ENCODE data around the gene ZNF107.

DNA sequence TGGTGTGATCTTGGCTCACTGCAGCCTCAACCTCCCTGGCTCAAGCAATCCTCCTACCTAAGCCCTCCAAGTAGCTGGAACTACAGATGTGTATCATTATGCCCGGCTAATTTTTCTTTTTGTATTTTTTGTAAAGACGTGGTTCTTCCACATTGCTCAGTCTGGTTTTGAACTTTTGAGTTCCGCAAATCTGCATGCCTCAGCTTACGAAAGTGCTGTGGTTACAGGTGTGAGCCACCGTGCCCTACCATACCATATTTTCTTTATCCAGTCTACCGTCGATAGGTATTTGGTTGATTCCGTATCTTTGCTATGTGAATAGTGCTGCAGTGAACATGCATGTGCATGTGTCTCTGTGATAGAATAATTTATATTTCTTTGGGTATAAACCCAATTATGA, 6.5 kb downstream of the ZNF107 start:
- TF ChIP-seq, protein P1, sequence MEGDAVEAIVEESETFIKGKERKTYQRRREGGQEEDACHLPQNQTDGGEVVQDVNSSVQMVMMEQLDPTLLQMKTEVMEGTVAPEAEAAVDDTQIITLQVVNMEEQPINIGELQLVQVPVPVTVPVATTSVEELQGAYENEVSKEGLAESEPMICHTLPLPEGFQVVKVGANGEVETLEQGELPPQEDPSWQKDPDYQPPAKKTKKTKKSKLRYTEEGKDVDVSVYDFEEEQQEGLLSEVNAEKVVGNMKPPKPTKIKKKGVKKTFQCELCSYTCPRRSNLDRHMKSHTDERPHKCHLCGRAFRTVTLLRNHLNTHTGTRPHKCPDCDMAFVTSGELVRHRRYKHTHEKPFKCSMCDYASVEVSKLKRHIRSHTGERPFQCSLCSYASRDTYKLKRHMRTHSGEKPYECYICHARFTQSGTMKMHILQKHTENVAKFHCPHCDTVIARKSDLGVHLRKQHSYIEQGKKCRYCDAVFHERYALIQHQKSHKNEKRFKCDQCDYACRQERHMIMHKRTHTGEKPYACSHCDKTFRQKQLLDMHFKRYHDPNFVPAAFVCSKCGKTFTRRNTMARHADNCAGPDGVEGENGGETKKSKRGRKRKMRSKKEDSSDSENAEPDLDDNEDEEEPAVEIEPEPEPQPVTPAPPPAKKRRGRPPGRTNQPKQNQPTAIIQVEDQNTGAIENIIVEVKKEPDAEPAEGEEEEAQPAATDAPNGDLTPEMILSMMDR (IDR thresholded peaks at IDR 0.05): no peak
- TF ChIP-seq POLR2A (IDR thresholded peaks at IDR 0.05): no peak

Data from testis (tissue), 2 donors.